Gastrocnemius medialis (tissue), 4 donors: ENCODE results near the gene GALNT16.

Source experiments
- CTCF ChIP-seq, 5 experiments: fragments of 450-650 bp in 3 of 5; fragments of 200-600 bp in 2 of 5; sonication (generic) in 2 of 5; IDR thresholded peaks in 4 of 5; conservative IDR thresholded peaks in 1 of 5; 1 replicate in 4 of 5; 2 replicates in 1 of 5; pipeline ENCODE4 v1.5.1; 2016 to 2019; ENCODE audit warnings: antibody characterized with exemption in 5 of 5, mild to moderate bottlenecking in 3 of 5, moderate library complexity in 3 of 5
- POLR2A ChIP-seq, 2 donors: fragments of 450-650 bp; IDR thresholded peaks; one replicate each; pipeline ENCODE4 v1.6.1; 2017; ENCODE audit warnings: antibody characterized with exemption in 2 of 2, mild to moderate bottlenecking in 2 of 2, moderate library complexity in 2 of 2

- no peak for TF ChIP-seq CTCF (IDR thresholded peaks at IDR 0.05 in 4 of 5, conservative IDR thresholded peaks at IDR 0.05 in 1 of 5)
- no peak for TF ChIP-seq POLR2A (IDR thresholded peaks at IDR 0.05)
Measured at GRCh38 chr14:69291396-69291795, 31.4 kb downstream of the GALNT16 start.
